ENCODE data around the gene ENTPD1.

The ENTPD1 gene

DNA sequence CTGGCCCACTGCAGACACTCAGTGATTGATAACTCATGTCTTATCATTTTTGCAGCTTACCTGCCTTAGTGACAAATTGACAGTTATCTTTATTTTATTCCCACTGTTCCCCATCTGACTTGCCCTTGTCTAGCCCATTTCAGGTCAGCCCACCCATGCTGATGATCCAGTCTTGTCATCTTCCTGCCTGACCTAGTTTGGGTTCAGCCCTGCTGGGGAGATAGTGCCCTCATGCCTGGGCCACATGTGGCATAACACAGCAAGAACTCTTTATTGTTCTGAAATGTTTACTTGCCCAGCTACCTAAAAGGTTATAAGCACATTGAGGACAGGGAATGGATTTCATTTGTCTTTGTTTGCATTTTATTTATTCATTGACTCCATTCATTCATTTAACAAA is 75.6 kb downstream of the ENTPD1 start:
- Histone ChIP-seq H3K27me3 (ENCODE audit: control insufficient read depth in 3 of 3, insufficient read depth in 3 of 3, low read depth in 1 of 3, low read length in 3 of 3) (peaks cover 0 to 13% (median 0%) of the 10 kb centered on the region in 3 experiments), H4K91ac (ENCODE audit: low read depth, low read length, poor library complexity) (no peak overlapping the region), H3K4ac (ENCODE audit: low read length) (no peak overlapping the region), H3K23ac (ENCODE audit: low read depth, low read length, poor library complexity) (no peak overlapping the region), H3K4me3 (ENCODE audit: low read length in 2 of 2) (no peak overlapping the region), H3K9me3 (replicated peaks in 1 of 2; ENCODE audit: control insufficient read depth in 2 of 2, insufficient read depth in 1 of 2, low read depth in 1 of 2, low read length in 2 of 2) (no peaks in the 10 kb centered on the region), H3K18ac (ENCODE audit: low read length) (no peak overlapping the region), H3K9ac (ENCODE audit: low read depth, low read length, poor library complexity) (no peak overlapping the region), H3K36me3 (replicated peaks in 1 of 2; ENCODE audit: control insufficient read depth in 2 of 2, insufficient read depth in 2 of 2, low read length in 2 of 2) (peaks cover 0 to 2% of the 10 kb centered on the region in 2 donors), H3K14ac (ENCODE audit: low read length) (no peak overlapping the region), H3K4me1 (ENCODE audit: control insufficient read depth in 2 of 2, insufficient read depth in 1 of 2, low read depth in 1 of 2, low read length in 2 of 2) (no peaks in the 10 kb centered on the region), H2BK120ac (ENCODE audit: low read depth, low read length) (no peak overlapping the region), H2AFZ (ENCODE audit: low read length) (no peak overlapping the region), H2BK5ac (ENCODE audit: low read length) (no peak overlapping the region), H2BK12ac (ENCODE audit: low read length) (no peak overlapping the region), H2AK5ac (ENCODE audit: low read depth, low read length) (no peak overlapping the region), H3K79me1 (ENCODE audit: low read depth, low read length) (no peaks in the 10 kb centered on the region), H4K8ac (ENCODE audit: low read depth, low read length) (no peak overlapping the region), H2BK15ac (ENCODE audit: low read length) (no peak overlapping the region), H3K4me2 (ENCODE audit: insufficient read depth, low read length, poor library complexity, severe bottlenecking) (no peak overlapping the region), H3K27ac (replicated peaks; ENCODE audit: low read length) (no peak overlapping the region)
- DNase-seq (ENCODE audit: low spot score), result no peak

DNA sequence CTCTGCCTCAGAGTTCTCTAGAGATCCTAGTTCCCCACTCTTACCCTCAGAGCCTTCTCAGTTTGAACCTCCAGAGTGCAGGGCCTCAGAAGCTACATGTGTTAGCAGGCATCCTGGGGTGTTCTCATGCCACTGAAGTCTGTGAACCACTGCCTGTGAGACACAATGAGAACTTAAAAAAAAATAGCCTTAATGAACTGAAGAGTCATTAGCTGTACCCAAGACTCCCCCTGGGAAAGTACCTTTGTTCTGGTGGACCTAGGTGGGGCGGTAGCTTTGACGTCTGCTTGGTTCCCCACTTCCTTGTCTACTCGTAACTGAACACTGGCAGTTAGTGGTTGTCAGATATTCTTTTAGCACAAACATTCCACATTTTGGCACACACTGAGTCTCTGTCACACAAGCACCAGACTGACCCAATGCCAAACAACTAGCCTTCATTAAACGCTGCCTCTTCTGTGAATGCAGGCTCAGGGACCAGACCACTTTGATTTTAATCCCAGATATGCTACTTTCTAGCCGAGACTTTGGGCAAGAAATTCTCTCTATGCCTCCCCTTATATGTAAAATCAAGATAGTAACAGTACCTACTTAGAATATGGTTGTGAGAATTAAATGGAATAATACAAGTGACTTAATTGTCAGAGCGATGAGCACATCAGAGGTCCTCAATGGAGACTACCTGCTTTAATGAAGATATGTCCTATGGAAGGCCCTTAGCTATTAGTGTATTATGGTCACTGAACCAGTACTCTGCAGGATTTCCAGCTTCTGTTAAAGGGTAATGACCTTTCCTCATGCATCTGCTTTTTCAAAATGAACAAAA is 76.5 kb downstream of the ENTPD1 start:
- H3K27ac ChIP-seq (replicated peaks; ENCODE audit: low read length), result no peak overlapping the region
- no peak overlapping the region for H3K4ac ChIP-seq (ENCODE audit: low read length)
- no peak overlapping the region for H3K4me3 ChIP-seq (ENCODE audit: low read length in 2 of 2)
- no peak overlapping the region for H3K9ac ChIP-seq (ENCODE audit: low read depth, low read length, poor library complexity)
- peaks cover 0 to 13% (median 0%) of the 10 kb centered on the region in 3 experiments for H3K27me3 ChIP-seq (ENCODE audit: control insufficient read depth in 3 of 3, insufficient read depth in 3 of 3, low read depth in 1 of 3, low read length in 3 of 3)
- H3K18ac ChIP-seq (ENCODE audit: low read length), result no peak overlapping the region
- H2BK5ac ChIP-seq (ENCODE audit: low read length), result no peak overlapping the region
- no peak for DNase-seq (ENCODE audit: low spot score)
- no peak overlapping the region for H2BK15ac ChIP-seq (ENCODE audit: low read length)
- H3K79me1 ChIP-seq (ENCODE audit: low read depth, low read length), result no peaks in the 10 kb centered on the region
- H2BK12ac ChIP-seq (ENCODE audit: low read length), result no peak overlapping the region
- no peak overlapping the region for H4K91ac ChIP-seq (ENCODE audit: low read depth, low read length, poor library complexity)
- no peaks in the 10 kb centered on the region for H3K9me3 ChIP-seq (replicated peaks in 1 of 2; ENCODE audit: control insufficient read depth in 2 of 2, insufficient read depth in 1 of 2, low read depth in 1 of 2, low read length in 2 of 2)
- no peak overlapping the region for H3K23ac ChIP-seq (ENCODE audit: low read depth, low read length, poor library complexity)
- H2AFZ ChIP-seq (ENCODE audit: low read length), result no peak overlapping the region
- H3K4me2 ChIP-seq (ENCODE audit: insufficient read depth, low read length, poor library complexity, severe bottlenecking), result no peak overlapping the region
- H2AK5ac ChIP-seq (ENCODE audit: low read depth, low read length), result no peak overlapping the region
- H3K14ac ChIP-seq (ENCODE audit: low read length), result no peak overlapping the region
- WGBS, 2 donors (ENCODE audit: extremely low coverage in 2 of 2, insufficient read length in 2 of 2, insufficient replicate concordance in 1 of 2), result no CpG with 5 or more reads among the region's 6 CpGs
- peaks cover 0 to 2% of the 10 kb centered on the region in 2 donors for H3K36me3 ChIP-seq (replicated peaks in 1 of 2; ENCODE audit: control insufficient read depth in 2 of 2, insufficient read depth in 2 of 2, low read length in 2 of 2)
- H2BK120ac ChIP-seq (ENCODE audit: low read depth, low read length), result no peak overlapping the region
- no peak overlapping the region for H4K8ac ChIP-seq (ENCODE audit: low read depth, low read length)
- H3K4me1 ChIP-seq (ENCODE audit: control insufficient read depth in 2 of 2, insufficient read depth in 1 of 2, low read depth in 1 of 2, low read length in 2 of 2), result peaks cover 5 to 7% of the 10 kb centered on the region in 2 donors

DNA sequence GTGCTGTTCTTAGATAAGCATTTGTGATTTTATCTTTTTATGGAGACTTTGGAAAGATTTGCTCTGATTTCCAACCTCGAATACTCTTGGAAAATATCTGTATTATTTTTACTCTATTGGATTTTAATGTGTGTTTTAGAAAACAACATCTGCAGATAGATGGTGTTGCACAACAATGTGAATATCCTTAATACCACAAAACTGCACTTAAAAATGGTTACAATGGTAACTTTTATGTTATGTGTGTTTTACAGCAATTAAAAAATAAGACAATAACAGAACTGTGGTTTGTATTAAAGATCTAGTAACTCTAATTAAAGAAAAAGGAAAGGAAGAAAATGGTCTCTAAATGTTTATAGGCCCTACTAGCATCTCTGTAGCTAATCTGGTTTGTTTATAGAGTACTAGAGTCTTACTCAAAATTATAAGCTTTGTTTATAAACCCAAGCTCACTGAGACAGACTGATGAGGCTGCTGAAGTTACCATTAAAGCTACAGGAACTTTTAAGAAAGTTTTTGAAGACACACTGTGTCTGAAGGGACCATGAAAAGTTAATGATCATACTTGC is 77.2 kb downstream of the ENTPD1 start:
- no peak overlapping the region for H4K8ac ChIP-seq (ENCODE audit: low read depth, low read length)
- no peak overlapping the region for H3K4ac ChIP-seq (ENCODE audit: low read length)
- no peak overlapping the region for H2BK12ac ChIP-seq (ENCODE audit: low read length)
- no peak overlapping the region for H3K4me2 ChIP-seq (ENCODE audit: insufficient read depth, low read length, poor library complexity, severe bottlenecking)
- no peak overlapping the region for H3K14ac ChIP-seq (ENCODE audit: low read length)
- no peaks in the 10 kb centered on the region for H3K79me1 ChIP-seq (ENCODE audit: low read depth, low read length)
- no peak overlapping the region for H2AK5ac ChIP-seq (ENCODE audit: low read depth, low read length)
- peaks cover 5 to 9% of the 10 kb centered on the region in 2 donors for H3K4me1 ChIP-seq (ENCODE audit: control insufficient read depth in 2 of 2, insufficient read depth in 1 of 2, low read depth in 1 of 2, low read length in 2 of 2)
- H3K27me3 ChIP-seq (ENCODE audit: control insufficient read depth in 3 of 3, insufficient read depth in 3 of 3, low read depth in 1 of 3, low read length in 3 of 3), result peaks cover 0 to 17% (median 0%) of the 10 kb centered on the region in 3 experiments
- H3K36me3 ChIP-seq (replicated peaks in 1 of 2; ENCODE audit: control insufficient read depth in 2 of 2, insufficient read depth in 2 of 2, low read length in 2 of 2), result peaks cover 0 to 2% of the 10 kb centered on the region in 2 donors
- H2BK15ac ChIP-seq (ENCODE audit: low read length), result no peak overlapping the region
- H3K18ac ChIP-seq (ENCODE audit: low read length), result no peak overlapping the region
- no peak overlapping the region for H2BK120ac ChIP-seq (ENCODE audit: low read depth, low read length)
- H3K9ac ChIP-seq (ENCODE audit: low read depth, low read length, poor library complexity), result no peak overlapping the region
- H3K9me3 ChIP-seq (replicated peaks in 1 of 2; ENCODE audit: control insufficient read depth in 2 of 2, insufficient read depth in 1 of 2, low read depth in 1 of 2, low read length in 2 of 2), result no peaks in the 10 kb centered on the region
- DNase-seq (ENCODE audit: low spot score), result no peak
- no peak overlapping the region for H2AFZ ChIP-seq (ENCODE audit: low read length)
- H2BK5ac ChIP-seq (ENCODE audit: low read length), result no peak overlapping the region
- no CpG with 5 or more reads among the region's 1 CpG for WGBS, 2 donors (ENCODE audit: extremely low coverage in 2 of 2, insufficient read length in 2 of 2, insufficient replicate concordance in 1 of 2)
- H3K4me3 ChIP-seq (ENCODE audit: low read length in 2 of 2), result no peak overlapping the region
- H3K27ac ChIP-seq (replicated peaks; ENCODE audit: low read length), result no peak overlapping the region
- no peak overlapping the region for H3K23ac ChIP-seq (ENCODE audit: low read depth, low read length, poor library complexity)
- H4K91ac ChIP-seq (ENCODE audit: low read depth, low read length, poor library complexity), result no peak overlapping the region

DNA sequence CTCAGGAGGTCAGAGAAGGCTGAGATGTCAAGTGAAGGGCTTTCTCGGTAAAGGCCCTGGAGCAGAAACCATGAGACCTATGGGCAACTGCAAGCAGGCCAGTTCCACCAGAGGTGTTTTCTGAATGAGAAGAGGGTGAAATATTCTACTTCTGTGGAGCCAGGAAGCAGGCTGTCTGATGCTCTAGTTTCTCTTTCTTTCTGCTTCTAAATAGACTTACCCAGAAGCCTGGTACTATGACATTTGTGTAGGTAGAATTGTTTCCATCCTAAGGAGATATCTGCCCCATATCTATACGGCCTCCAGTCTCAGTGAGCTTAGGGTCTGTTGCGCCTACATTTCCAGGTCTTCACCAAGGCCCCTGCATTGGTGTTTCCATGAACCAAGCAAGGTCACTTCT is 78.4 kb downstream of the ENTPD1 start:
- Histone ChIP-seq H2AK5ac (ENCODE audit: low read depth, low read length) (no peak overlapping the region), H3K9ac (ENCODE audit: low read depth, low read length, poor library complexity) (no peak overlapping the region), H3K9me3 (replicated peaks in 1 of 2; ENCODE audit: control insufficient read depth in 2 of 2, insufficient read depth in 1 of 2, low read depth in 1 of 2, low read length in 2 of 2) (no peaks in the 10 kb centered on the region), H2BK12ac (ENCODE audit: low read length) (no peak overlapping the region), H2BK120ac (ENCODE audit: low read depth, low read length) (no peak overlapping the region), H2AFZ (ENCODE audit: low read length) (no peak overlapping the region), H3K4ac (ENCODE audit: low read length) (no peak overlapping the region), H3K27me3 (ENCODE audit: control insufficient read depth in 3 of 3, insufficient read depth in 3 of 3, low read depth in 1 of 3, low read length in 3 of 3) (peaks cover 0 to 27% (median 0%) of the 10 kb centered on the region in 3 experiments), H3K79me1 (ENCODE audit: low read depth, low read length) (no peaks in the 10 kb centered on the region), H2BK15ac (ENCODE audit: low read length) (no peak overlapping the region), H3K4me2 (ENCODE audit: insufficient read depth, low read length, poor library complexity, severe bottlenecking) (no peak overlapping the region), H4K91ac (ENCODE audit: low read depth, low read length, poor library complexity) (no peak overlapping the region), H4K8ac (ENCODE audit: low read depth, low read length) (no peak overlapping the region), H3K18ac (ENCODE audit: low read length) (no peak overlapping the region), H3K14ac (ENCODE audit: low read length) (no peak overlapping the region), H3K36me3 (replicated peaks in 1 of 2; ENCODE audit: control insufficient read depth in 2 of 2, insufficient read depth in 2 of 2, low read length in 2 of 2) (peaks cover 0 to 2% of the 10 kb centered on the region in 2 donors), H3K27ac (replicated peaks; ENCODE audit: low read length) (no peak overlapping the region), H3K23ac (ENCODE audit: low read depth, low read length, poor library complexity) (no peak overlapping the region), H3K4me3 (ENCODE audit: low read length in 2 of 2) (no peak overlapping the region), H2BK5ac (ENCODE audit: low read length) (no peak overlapping the region), H3K4me1 (ENCODE audit: control insufficient read depth in 2 of 2, insufficient read depth in 1 of 2, low read depth in 1 of 2, low read length in 2 of 2) (peaks cover 5 to 9% of the 10 kb centered on the region in 2 donors)
- no CpG with 5 or more reads among the region's 3 CpGs for WGBS, 2 donors (ENCODE audit: extremely low coverage in 2 of 2, insufficient read length in 2 of 2, insufficient replicate concordance in 1 of 2)
- no peak for DNase-seq (ENCODE audit: low spot score)
